BJ (cell line): ENCODE data around the gene SORCS3. TPM values are rescaled to one million over a fixed set of nuclear protein-coding genes. Genes with fewer than 3 reads are reported as not detected.
A peak's percentile ranks its signal among the peaks of the same experiment; 100 is the strongest.

Source experiments
- CTCF ChIA-PET: fragments of 350-600 bp; formaldehyde crosslinking; extraction: SDS; loops from one replicate; lab custom pipeline; 2021; ENCODE audit warnings: antibody characterized with exemption, inconsistent platforms; lab: Yijun Ruan, JAX
- POLR2A ChIA-PET: fragments of 300-600 bp; sonication (Branson Sonifier 250); formaldehyde crosslinking; extraction: SDS; loops from one replicate; lab custom pipeline; 2021; ENCODE audit warnings: antibody characterized with exemption; lab: Charles Lee
- DNase-seq: peaks from one replicate; pipeline ENCODE4 v3.0.0-alpha.2; 2011; ENCODE audit warnings: low read depth
- H3K27me3 ChIP-seq: 2 replicates; pipeline ENCODE4 v1.6.0; 2011; ENCODE audit warnings: low read length; ENCODE audit not compliant: control insufficient read depth, insufficient read depth
- H3K36me3 ChIP-seq: 2 replicates; pipeline ENCODE4 v1.5.1; 2011; ENCODE audit warnings: low read length; ENCODE audit not compliant: control insufficient read depth, insufficient read depth
- H3K4me3 ChIP-seq: 2 replicates; pipeline ENCODE4 v1.5.1; 2011; ENCODE audit warnings: low read depth, mild to moderate bottlenecking, control low read depth, low read length
- CTCF ChIP-seq: IDR thresholded peaks from 2 replicates; pipeline ENCODE4 v1.5.1; 2011; ENCODE audit warnings: low read depth, mild to moderate bottlenecking, control low read depth, inconsistent platforms, low read length, moderate library complexity; ENCODE audit not compliant: insufficient read depth
- polyA plus RNA-seq: library from polyadenylated mRNA; depleted of rRNA; stranded (reverse); fragments of >200 nt; gene quantifications from 2 replicates; pipeline ENCODE4 v1.2.3, GENCODE V29; 2011

SORCS3 gene
- polyA plus RNA-seq, 1 experiment: not detected

GRCh38 chr10:105042906-105043552, 401.9 kb downstream of the SORCS3 start:
- TF ChIP-seq CTCF: no peak
- Histone ChIP-seq H3K4me3 (no peak overlapping the region), H3K36me3 (no peaks in the 10 kb centered on the region), H3K27me3 (no peaks in the 10 kb centered on the region)
- DNase-seq: no peak
- CTCF ChIA-PET: no interaction called here
- POLR2A ChIA-PET: no interaction called here

DNA sequence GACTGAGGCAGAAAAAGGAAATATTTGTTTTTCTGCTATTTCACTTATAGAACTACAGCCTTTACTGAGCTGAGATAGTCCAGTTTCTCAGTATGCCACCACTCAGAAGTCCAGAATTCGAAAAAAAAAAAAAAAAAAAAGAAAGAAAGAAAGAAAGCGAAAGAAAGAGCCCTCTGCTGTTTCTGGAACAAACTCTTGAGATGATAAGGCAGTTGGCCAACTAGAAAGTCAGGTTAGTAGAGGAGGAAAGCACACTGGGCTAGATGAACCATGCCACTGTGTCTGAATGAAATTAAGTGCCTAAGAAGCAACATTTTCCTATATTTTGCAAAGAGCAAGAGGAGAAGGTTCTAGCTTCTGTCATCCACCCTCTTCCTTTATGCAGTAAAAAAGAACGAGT, 403.8 kb downstream of the SORCS3 start:
- ChIA-PET POLR2A (no interaction called here), CTCF (no interaction called here)
- no peak for TF ChIP-seq CTCF
- no peaks in the 10 kb centered on the region for H3K36me3 ChIP-seq
- no peaks in the 10 kb centered on the region for H3K27me3 ChIP-seq
- H3K4me3 ChIP-seq: no peak overlapping the region
- no peak for DNase-seq

DNA sequence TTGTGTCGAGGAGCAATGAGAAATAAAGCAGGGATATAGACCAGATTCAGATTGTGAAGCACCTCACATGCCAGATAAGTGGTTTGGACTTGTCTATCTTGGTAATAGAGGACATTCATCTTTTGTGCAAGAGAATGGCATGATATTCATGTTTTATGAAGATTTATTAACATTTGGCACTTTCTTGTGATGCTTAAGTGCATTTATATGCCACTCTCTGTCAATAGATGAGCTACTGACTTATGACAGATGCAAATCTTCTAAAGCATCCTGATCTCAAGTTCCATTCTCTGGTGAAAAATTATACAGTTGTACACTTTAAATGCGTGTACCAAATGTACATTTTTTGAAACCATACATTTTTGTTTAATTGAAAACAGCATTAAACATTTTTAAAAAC, 415.3 kb downstream of the SORCS3 start:
- no peaks in the 10 kb centered on the region for H3K27me3 ChIP-seq
- no peak for DNase-seq
- CTCF ChIA-PET: no interaction called here
- H3K4me3 ChIP-seq: no peak overlapping the region
- no peak for TF ChIP-seq CTCF
- no peaks in the 10 kb centered on the region for H3K36me3 ChIP-seq
- POLR2A ChIA-PET: no interaction called here

GRCh38 chr10:105062951-105063350, 421.9 kb downstream of the SORCS3 start:
- no peak for TF ChIP-seq CTCF
- H3K27me3 ChIP-seq: no peaks in the 10 kb centered on the region
- CTCF ChIA-PET: interaction anchor here (0.8 kb wide), 1 partner anchor 23 kb away, joined by 3 read pairs; no protein-coding TSS in a partner anchor
- H3K36me3 ChIP-seq: no peaks in the 10 kb centered on the region
- H3K4me3 ChIP-seq: no peak overlapping the region
- DNase-seq: no peak
- POLR2A ChIA-PET: no interaction called here

GRCh38 chr10:105063796-105064195, 422.7 kb downstream of the SORCS3 start:
- CTCF ChIA-PET: interaction anchor here (0.8 to 1.5 kb wide), 2 partner anchors 23 to 627 kb away, joined by 3 to 4 read pairs; no protein-coding TSS in a partner anchor
- H3K4me3 ChIP-seq: no peak overlapping the region
- no peaks in the 10 kb centered on the region for H3K27me3 ChIP-seq
- peak; percentile 58 for TF ChIP-seq CTCF
- no peaks in the 10 kb centered on the region for H3K36me3 ChIP-seq
- DNase-seq: no peak
- POLR2A ChIA-PET: no interaction called here
